Esophagus squamous epithelium (tissue), 5 donors: ENCODE results near the gene FZD2. TPM values are rescaled to one million over a fixed set of nuclear protein-coding genes. Genes with fewer than 3 reads are reported as not detected.

ENCODE experiments used
- DNase-seq: peaks from one replicate; lab custom pipeline; 2025; lab: John Stamatoyannopoulos, UW
- H3K27ac ChIP-seq, 4 donors: fragments of 200-600 bp; sonication (generic); one replicate each; pipeline ENCODE4 v1.5.1; 2016 to 2019; ENCODE audit warnings: mild to moderate bottlenecking in 1 of 4
- H3K27me3 ChIP-seq, 4 donors: fragments of 200-600 bp; sonication (generic); 1 replicate in 3 of 4; 2 replicates in 1 of 4; pipeline versions ENCODE4 v1.5.1 to v1.6.0; 2017 to 2021; ENCODE audit warnings: antibody characterized with exemption in 1 of 4
- H3K36me3 ChIP-seq, 3 donors: fragments of 200-600 bp; sonication (generic); one replicate each; pipeline ENCODE4 v1.5.1; 2016 to 2019
- H3K4me1 ChIP-seq, 3 donors: fragments of 200-600 bp; sonication (generic); one replicate each; pipeline ENCODE4 v1.5.1; 2017 to 2019
- H3K4me3 ChIP-seq, 4 donors: fragments of 200-600 bp; sonication (generic); 1 replicate in 3 of 4; 2 replicates in 1 of 4; pipeline ENCODE4 v1.5.1; 2016 to 2019; ENCODE audit warnings: mild to moderate bottlenecking in 2 of 4, moderate library complexity in 1 of 4
- H3K9me3 ChIP-seq, 3 donors: fragments of 200-600 bp; sonication (generic); one replicate each; pipeline ENCODE4 v1.5.1; 2016 to 2019
- CTCF ChIP-seq, 6 experiments: fragments of 450-650 bp in 4 of 6; fragments of 200-600 bp in 2 of 6; sonication (generic) in 2 of 6; IDR thresholded peaks; one replicate each; pipeline ENCODE4 v1.5.1; 2016 to 2019; ENCODE audit warnings: antibody characterized with exemption in 6 of 6, mild to moderate bottlenecking in 4 of 6, moderate library complexity in 4 of 6
- POLR2A ChIP-seq, 4 donors: fragments of 450-650 bp; IDR thresholded peaks; one replicate each; pipeline ENCODE4 v1.6.1; 2017; ENCODE audit warnings: antibody characterized with exemption in 4 of 4, mild to moderate bottlenecking in 4 of 4, moderate library complexity in 3 of 4
- WGBS, 2 donors: methylation state at CpG; one replicate each; pipeline ENCODE4 v1.1.5; 2018; 5-methylcytosine and 5-hydroxymethylcytosine counted together
- intact Hi-C: fragments of 100-400 bp; cut with DNase I; formaldehyde crosslinking; loops from one replicate; pipeline ENCODE4 v1.15.0; 2022
- total RNA-seq, 4 donors: library from RNA; depleted of rRNA; stranded (reverse); fragments of >200 nt; gene quantifications; one replicate each; pipeline ENCODE4 v1.1.0, GENCODE V29; 2016
- donor health status: DM: yes; HTN: yes; CAD: no.

Gene FZD2
- total RNA-seq, 4 donors from 2014 or later = 0.26 to 1.5 (median 1.3) TPM; not detected in 1

- Histone ChIP-seq H3K27ac (no peak overlapping the region), H3K4me1 (no peaks in the 10 kb centered on the region), H3K27me3 (peaks cover 0 to 17% (median 0%) of the 10 kb centered on the region in 4 donors), H3K9me3 (peaks cover 0 to 12% (median 4%) of the 10 kb centered on the region in 3 donors), H3K4me3 (no peak overlapping the region), H3K36me3 (no peaks in the 10 kb centered on the region)
- no peak for DNase-seq
- WGBS, 2 donors = 66 to 75% methylated on average over 19 to 23 of the region's 26 CpGs
- intact Hi-C loops = no loop called here
- TF ChIP-seq CTCF (IDR thresholded peaks at IDR 0.05) = no peak
Observed at GRCh38 chr17:44568945-44569858, 11.9 kb downstream of the FZD2 start.

DNA sequence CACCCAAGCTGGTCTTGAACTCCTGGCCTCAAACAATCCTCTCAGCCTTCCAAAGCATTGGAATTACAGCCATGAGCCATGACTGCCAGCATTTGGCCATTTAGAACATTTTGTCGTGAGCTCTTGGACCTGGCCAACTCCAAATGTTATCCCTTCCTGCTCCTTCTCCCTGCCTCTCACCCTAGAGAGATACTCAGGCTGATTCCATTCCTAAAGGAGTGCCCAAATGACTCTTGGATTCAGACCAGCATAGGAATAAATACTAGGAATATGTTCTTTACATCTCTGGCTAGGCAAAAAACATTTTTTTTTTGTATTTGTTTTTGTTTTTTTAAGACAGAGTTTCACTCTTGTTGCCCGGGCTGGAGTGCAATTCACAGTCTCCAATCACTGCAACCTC, 15.5 kb downstream of the FZD2 start:
- Histone ChIP-seq H3K27me3 (peaks cover 0 to 9% (median 0%) of the 10 kb centered on the region in 4 donors), H3K9me3 (no peaks in the 10 kb centered on the region), H3K36me3 (no peaks in the 10 kb centered on the region), H3K27ac (no peak overlapping the region), H3K4me3 (no peak overlapping the region), H3K4me1 (no peaks in the 10 kb centered on the region)
- WGBS, 2 donors = 74 to 92% methylated on average over 2 of the region's 2 CpGs
- intact Hi-C loops = no loop called here
- no peak for DNase-seq
- no peak for TF ChIP-seq CTCF (IDR thresholded peaks at IDR 0.05)
- no peak for TF ChIP-seq POLR2A (IDR thresholded peaks at IDR 0.05)

GRCh38 chr17:44575403-44575802, 18.1 kb downstream of the FZD2 start:
- no peak for DNase-seq
- Histone ChIP-seq H3K4me1 (no peaks in the 10 kb centered on the region), H3K36me3 (no peaks in the 10 kb centered on the region), H3K27ac (no peak overlapping the region), H3K27me3 (peaks cover 0 to 33% (median 0%) of the 10 kb centered on the region in 4 donors), H3K4me3 (no peak overlapping the region), H3K9me3 (no peaks in the 10 kb centered on the region)
- 30 to 33% methylated on average over 2 of the region's 2 CpGs for WGBS, 2 donors
- intact Hi-C loops = no loop called here
- TF ChIP-seq CTCF (IDR thresholded peaks at IDR 0.05) = no peak

DNA sequence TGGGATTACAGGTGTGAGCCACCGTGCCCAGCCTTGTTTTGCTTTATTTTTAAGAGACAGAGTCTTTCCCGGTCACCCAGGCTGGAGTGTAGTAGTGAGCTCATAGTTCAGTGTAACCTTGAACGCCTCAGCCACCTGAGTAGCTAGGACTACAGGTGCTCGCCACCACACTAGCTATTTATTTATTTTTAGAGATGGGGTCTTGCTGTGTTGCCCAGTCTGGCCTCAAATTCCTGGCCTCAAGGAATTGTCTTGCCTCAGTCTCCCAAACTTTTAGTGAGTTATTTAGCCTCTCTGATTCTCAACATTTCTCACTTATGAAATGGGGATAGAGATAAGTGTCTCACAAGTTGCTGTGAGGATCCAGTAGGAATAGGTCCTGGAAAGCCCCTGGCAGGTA, 21.7 kb downstream of the FZD2 start:
- TF ChIP-seq CTCF (IDR thresholded peaks at IDR 0.05) (no peak), POLR2A (IDR thresholded peaks at IDR 0.05) (no peak)
- Histone ChIP-seq H3K9me3 (no peaks in the 10 kb centered on the region), H3K36me3 (no peaks in the 10 kb centered on the region), H3K27me3 (peaks cover 0 to 46% (median 0%) of the 10 kb centered on the region in 4 donors), H3K4me3 (no peak overlapping the region), H3K27ac (no peak overlapping the region), H3K4me1 (no peaks in the 10 kb centered on the region)
- no peak for DNase-seq
- 58 to 80% methylated on average over 4 of the region's 4 CpGs for WGBS, 2 donors
- intact Hi-C loops = no loop called here

DNA sequence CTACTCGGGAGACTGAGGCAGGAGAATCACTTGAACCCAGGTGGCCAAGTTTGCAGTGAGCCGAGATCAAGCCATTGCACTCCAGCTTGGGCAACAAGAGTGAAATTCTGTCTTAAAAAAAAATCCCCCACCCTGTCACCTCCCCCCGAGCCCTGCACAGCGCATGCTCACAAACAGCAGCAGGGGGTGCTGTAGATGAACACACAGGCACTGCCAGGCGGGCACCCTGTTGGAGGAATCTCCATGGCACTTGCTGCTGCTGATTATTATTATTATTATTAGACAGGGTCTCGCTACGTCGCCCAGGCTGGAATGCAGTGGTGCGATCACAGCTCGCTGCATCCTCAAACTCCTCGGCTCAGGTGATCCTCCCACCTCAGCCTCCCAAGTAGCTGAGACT, 24.6 kb downstream of the FZD2 start:
- H3K4me1 ChIP-seq = peaks cover 0 to under 1% (median 0%) of the 10 kb centered on the region in 3 donors
- H3K27ac ChIP-seq = no peak overlapping the region
- no peaks in the 10 kb centered on the region for H3K36me3 ChIP-seq
- H3K27me3 ChIP-seq = peaks cover 0 to 41% (median 0%) of the 10 kb centered on the region in 4 donors
- WGBS, 2 donors = 80 to 82% methylated on average over 7 to 10 of the region's 11 CpGs
- H3K4me3 ChIP-seq = no peak overlapping the region
- DNase-seq = no peak
- no peaks in the 10 kb centered on the region for H3K9me3 ChIP-seq
- intact Hi-C loops = no loop called here
- TF ChIP-seq POLR2A (IDR thresholded peaks at IDR 0.05) = no peak
- no peak for TF ChIP-seq CTCF (IDR thresholded peaks at IDR 0.05)
